Neural cell (in vitro differentiated cells): ENCODE measurements around the gene PRRT1B. TPM values are rescaled to one million over a fixed set of nuclear protein-coding genes. Genes with fewer than 3 reads are reported as not detected.

ENCODE experiments used
- H2AFZ ChIP-seq: fragments of 200-600, 300-800 bp; sonication (generic), shearing (Covaris generic); 2 replicates; pipeline ENCODE4 v1.6.0; 2014; ENCODE audit warnings: low read depth, mild to moderate bottlenecking, antibody characterized with exemption, low read length, moderate library complexity
- H3F3A ChIP-seq: fragments of 200-600 bp; shearing (Covaris generic); 2 replicates; pipeline ENCODE4 v1.6.1; 2016; ENCODE audit warnings: mild to moderate bottlenecking, moderate library complexity, mixed read lengths, antibody characterized with exemption, low read length; ENCODE audit not compliant: insufficient read depth, poor library complexity, severe bottlenecking
- H3K27ac ChIP-seq: fragments of 200-600, 300-800 bp; sonication (generic), shearing (Covaris generic); 2 replicates; pipeline ENCODE4 v1.5.1; 2014; ENCODE audit warnings: mild to moderate bottlenecking, low read length, moderate library complexity
- H3K27me3 ChIP-seq: fragments of 300-800, 200-600 bp; sonication (generic), shearing (Covaris generic); 2 replicates; pipeline ENCODE4 v1.6.0; 2014; ENCODE audit warnings: mild to moderate bottlenecking, low read depth, low read length, moderate library complexity; ENCODE audit not compliant: insufficient read depth
- H3K36me3 ChIP-seq: fragments of 300-800, 200-600 bp; sonication (generic), shearing (Covaris generic); 2 replicates; pipeline ENCODE4 v1.5.1; 2014; ENCODE audit warnings: mild to moderate bottlenecking, antibody characterized with exemption, low read length, moderate library complexity; ENCODE audit not compliant: insufficient read depth
- H3K4me2 ChIP-seq: fragments of 300-800, 200-600 bp; sonication (generic), shearing (Covaris generic); 2 replicates; pipeline ENCODE4 v1.6.0; 2014; ENCODE audit warnings: mild to moderate bottlenecking, low read length
- H3K4me3 ChIP-seq: fragments of 300-800, 200-600 bp; sonication (generic), shearing (Covaris generic); 2 replicates; pipeline ENCODE4 v1.5.1; 2014; ENCODE audit warnings: mild to moderate bottlenecking, low read length, moderate library complexity
- H3K79me2 ChIP-seq: fragments of 200-600 bp; shearing (Covaris generic); replicated peaks from 2 replicates; pipeline ENCODE4 v1.6.0; 2014; ENCODE audit warnings: mild to moderate bottlenecking, low read length, moderate library complexity; ENCODE audit not compliant: insufficient read depth
- H3K9ac ChIP-seq: fragments of 300-800, 200-600 bp; sonication (generic), shearing (Covaris generic); 2 replicates; pipeline ENCODE4 v1.6.1; 2016; ENCODE audit warnings: mild to moderate bottlenecking, low read length, mixed read lengths
- H3K9me2 ChIP-seq: fragments of 200-600 bp; shearing (Covaris generic); 2 replicates; pipeline ENCODE4 v1.6.1; 2016; ENCODE audit warnings: mild to moderate bottlenecking, low read length, mixed read lengths; ENCODE audit not compliant: insufficient read depth
- H3K9me3 ChIP-seq: fragments of 200-600, 300-800 bp; sonication (generic), shearing (Covaris generic); 2 replicates; pipeline ENCODE4 v1.6.1; 2016; ENCODE audit warnings: mild to moderate bottlenecking, mixed run types, low read length, moderate library complexity, mixed read lengths
- H4K20me1 ChIP-seq: fragments of 200-600 bp; shearing (Covaris generic); 2 replicates; pipeline ENCODE4 v1.6.1; 2016; ENCODE audit warnings: mild to moderate bottlenecking, mixed run types; ENCODE audit not compliant: insufficient read depth
- EP300 ChIP-seq: fragments of 450-650 bp; conservative IDR thresholded peaks from 2 replicates; pipeline ENCODE4 v1.6.1; 2014; ENCODE audit warnings: antibody characterized with exemption, mild to moderate bottlenecking, moderate library complexity; ENCODE audit not compliant: poor library complexity, severe bottlenecking
- EZH2 ChIP-seq: fragments of 200-600, 300-800 bp; shearing (Covaris generic), sonication (generic); IDR thresholded peaks from 2 replicates; pipeline ENCODE4 v1.6.1; 2014; ENCODE audit warnings: antibody characterized with exemption, low read length, borderline replicate concordance, mild to moderate bottlenecking; ENCODE audit not compliant: insufficient read depth, poor library complexity, severe bottlenecking
- MXI1 ChIP-seq: fragments of 450-650 bp; conservative IDR thresholded peaks from 2 replicates; pipeline ENCODE4 v1.6.1; 2014; ENCODE audit warnings: antibody characterized with exemption, mild to moderate bottlenecking; ENCODE audit not compliant: poor library complexity, severe bottlenecking
- POLR2AphosphoS5 ChIP-seq: IDR thresholded peaks from 2 replicates; pipeline ENCODE4 v1.6.1; 2012
- RAD21 ChIP-seq: fragments of 450-650 bp; conservative IDR thresholded peaks from 2 replicates; pipeline ENCODE4 v1.6.1; 2014; ENCODE audit warnings: antibody characterized with exemption, mild to moderate bottlenecking, moderate library complexity
- SMC3 ChIP-seq: fragments of 450-650 bp; conservative IDR thresholded peaks from 2 replicates; pipeline ENCODE4 v1.6.1; 2014; ENCODE audit warnings: antibody characterized with exemption, mild to moderate bottlenecking, moderate library complexity; ENCODE audit not compliant: poor library complexity
- TAF1 ChIP-seq: IDR thresholded peaks from 2 replicates; pipeline ENCODE4 v1.6.1; 2012; ENCODE audit warnings: low read depth
- polyA plus RNA-seq: library from polyadenylated mRNA; depleted of rRNA; stranded (reverse); fragments of >200 nt; gene quantifications from 2 replicates; pipeline ENCODE4 v1.2.3, GENCODE V29; 2014
- TF ChIP-seq, protein P1 (sequence below): IDR thresholded peaks from 2 replicates; pipeline ENCODE4 v1.6.1; 2012; ENCODE audit warnings: borderline replicate concordance
- TF ChIP-seq, protein P2 (sequence below): fragments of 450-650 bp; IDR thresholded peaks from 2 replicates; pipeline ENCODE4 v1.5.1; 2014; ENCODE audit warnings: antibody characterized with exemption, mild to moderate bottlenecking, moderate library complexity; ENCODE audit not compliant: poor library complexity, severe bottlenecking

The PRRT1B gene
- polyA plus RNA-seq, 1 donor from 2014 or later: not detected

DNA sequence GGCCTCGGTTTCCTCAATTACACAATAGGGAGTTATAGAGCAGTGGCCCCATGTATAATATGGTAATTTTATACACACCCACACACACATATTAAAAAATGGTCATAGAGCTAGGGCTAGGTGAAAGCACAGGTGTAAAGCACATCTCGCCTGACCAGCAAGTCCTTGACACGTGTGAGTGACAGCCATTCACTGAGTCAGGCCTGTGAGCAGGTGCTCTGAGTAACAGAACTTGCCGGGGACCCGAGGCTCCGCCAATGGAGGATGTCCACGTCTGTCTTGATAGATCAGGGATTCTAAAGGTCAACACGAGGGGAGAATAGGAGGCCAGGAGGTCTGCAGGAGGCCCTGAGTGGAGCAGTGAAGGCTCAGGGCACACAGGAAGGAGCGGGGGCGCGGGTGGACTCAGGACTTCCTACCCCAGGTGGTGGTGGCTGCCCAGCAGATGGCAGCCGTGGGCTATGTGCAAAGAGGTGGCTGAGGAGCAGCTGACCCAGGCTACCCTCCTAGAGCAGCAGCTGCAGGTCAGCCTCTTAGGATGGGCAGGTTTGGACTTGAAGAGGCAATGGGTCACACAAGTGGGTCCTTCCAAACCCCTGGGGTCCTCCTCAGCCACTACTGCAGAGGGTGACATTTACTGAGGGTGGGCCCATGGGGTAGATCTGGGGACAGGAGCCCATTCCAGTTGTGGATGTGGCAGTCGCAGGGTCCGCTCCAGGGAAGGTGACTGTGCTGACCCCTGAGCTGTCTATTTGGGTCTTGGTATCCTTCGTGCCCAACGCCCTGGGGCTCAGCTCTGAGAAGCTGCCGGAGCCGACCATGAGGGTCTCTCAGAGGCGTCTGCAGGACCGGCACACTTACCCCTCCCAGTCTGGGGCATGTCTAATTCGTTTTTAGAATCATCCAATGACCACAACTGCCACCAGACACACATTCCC, 45.9 kb downstream of the PRRT1B start:
- TF ChIP-seq, protein P1, sequence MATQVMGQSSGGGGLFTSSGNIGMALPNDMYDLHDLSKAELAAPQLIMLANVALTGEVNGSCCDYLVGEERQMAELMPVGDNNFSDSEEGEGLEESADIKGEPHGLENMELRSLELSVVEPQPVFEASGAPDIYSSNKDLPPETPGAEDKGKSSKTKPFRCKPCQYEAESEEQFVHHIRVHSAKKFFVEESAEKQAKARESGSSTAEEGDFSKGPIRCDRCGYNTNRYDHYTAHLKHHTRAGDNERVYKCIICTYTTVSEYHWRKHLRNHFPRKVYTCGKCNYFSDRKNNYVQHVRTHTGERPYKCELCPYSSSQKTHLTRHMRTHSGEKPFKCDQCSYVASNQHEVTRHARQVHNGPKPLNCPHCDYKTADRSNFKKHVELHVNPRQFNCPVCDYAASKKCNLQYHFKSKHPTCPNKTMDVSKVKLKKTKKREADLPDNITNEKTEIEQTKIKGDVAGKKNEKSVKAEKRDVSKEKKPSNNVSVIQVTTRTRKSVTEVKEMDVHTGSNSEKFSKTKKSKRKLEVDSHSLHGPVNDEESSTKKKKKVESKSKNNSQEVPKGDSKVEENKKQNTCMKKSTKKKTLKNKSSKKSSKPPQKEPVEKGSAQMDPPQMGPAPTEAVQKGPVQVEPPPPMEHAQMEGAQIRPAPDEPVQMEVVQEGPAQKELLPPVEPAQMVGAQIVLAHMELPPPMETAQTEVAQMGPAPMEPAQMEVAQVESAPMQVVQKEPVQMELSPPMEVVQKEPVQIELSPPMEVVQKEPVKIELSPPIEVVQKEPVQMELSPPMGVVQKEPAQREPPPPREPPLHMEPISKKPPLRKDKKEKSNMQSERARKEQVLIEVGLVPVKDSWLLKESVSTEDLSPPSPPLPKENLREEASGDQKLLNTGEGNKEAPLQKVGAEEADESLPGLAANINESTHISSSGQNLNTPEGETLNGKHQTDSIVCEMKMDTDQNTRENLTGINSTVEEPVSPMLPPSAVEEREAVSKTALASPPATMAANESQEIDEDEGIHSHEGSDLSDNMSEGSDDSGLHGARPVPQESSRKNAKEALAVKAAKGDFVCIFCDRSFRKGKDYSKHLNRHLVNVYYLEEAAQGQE: no peak
- TF ChIP-seq EP300: no peak
- TF ChIP-seq SMC3: peak; percentile 67
- TF ChIP-seq, protein P2, sequence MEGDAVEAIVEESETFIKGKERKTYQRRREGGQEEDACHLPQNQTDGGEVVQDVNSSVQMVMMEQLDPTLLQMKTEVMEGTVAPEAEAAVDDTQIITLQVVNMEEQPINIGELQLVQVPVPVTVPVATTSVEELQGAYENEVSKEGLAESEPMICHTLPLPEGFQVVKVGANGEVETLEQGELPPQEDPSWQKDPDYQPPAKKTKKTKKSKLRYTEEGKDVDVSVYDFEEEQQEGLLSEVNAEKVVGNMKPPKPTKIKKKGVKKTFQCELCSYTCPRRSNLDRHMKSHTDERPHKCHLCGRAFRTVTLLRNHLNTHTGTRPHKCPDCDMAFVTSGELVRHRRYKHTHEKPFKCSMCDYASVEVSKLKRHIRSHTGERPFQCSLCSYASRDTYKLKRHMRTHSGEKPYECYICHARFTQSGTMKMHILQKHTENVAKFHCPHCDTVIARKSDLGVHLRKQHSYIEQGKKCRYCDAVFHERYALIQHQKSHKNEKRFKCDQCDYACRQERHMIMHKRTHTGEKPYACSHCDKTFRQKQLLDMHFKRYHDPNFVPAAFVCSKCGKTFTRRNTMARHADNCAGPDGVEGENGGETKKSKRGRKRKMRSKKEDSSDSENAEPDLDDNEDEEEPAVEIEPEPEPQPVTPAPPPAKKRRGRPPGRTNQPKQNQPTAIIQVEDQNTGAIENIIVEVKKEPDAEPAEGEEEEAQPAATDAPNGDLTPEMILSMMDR: peak; percentile 67
- no peak for TF ChIP-seq MXI1
- TF ChIP-seq TAF1: no peak
- no peak for TF ChIP-seq EZH2
- TF ChIP-seq RAD21: peak; percentile 70
- no peak for TF ChIP-seq POLR2AphosphoS5
- Histone ChIP-seq H4K20me1 (no peaks in the 10 kb centered on the region), H3K4me2 (no peak overlapping the region), H3F3A (no peaks in the 10 kb centered on the region), H3K36me3 (no peaks in the 10 kb centered on the region), H2AFZ (no peak overlapping the region), H3K9me2 (no peaks in the 10 kb centered on the region), H3K9me3 (no peaks in the 10 kb centered on the region), H3K9ac (no peak overlapping the region), H3K27me3 (no peaks in the 10 kb centered on the region), H3K4me3 (no peak overlapping the region), H3K79me2 (no peaks in the 10 kb centered on the region), H3K27ac (no peak overlapping the region)

DNA sequence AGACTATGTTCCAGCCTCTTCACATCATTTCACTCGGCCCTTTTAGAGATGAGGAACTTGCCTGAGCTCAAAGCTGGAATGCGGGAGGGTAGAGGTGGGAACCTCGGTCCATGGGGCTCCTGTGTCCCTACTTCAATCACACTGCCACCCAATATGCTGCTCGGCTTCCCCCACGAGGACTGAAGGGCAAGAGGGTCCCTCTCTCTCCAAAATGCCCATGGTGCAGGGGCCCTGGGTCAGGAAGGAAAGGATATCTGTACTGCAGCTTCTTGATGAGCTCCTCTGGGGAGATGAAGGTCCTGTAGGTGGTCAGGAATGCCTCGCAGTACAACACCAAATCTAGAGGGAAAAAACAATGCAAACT, 46.5 kb downstream of the PRRT1B start:
- no peak overlapping the region for H3K27ac ChIP-seq
- no peaks in the 10 kb centered on the region for H3F3A ChIP-seq
- H3K4me3 ChIP-seq: no peak overlapping the region
- no peaks in the 10 kb centered on the region for H3K9me2 ChIP-seq
- H3K9ac ChIP-seq: no peak overlapping the region
- H4K20me1 ChIP-seq: no peaks in the 10 kb centered on the region
- no peaks in the 10 kb centered on the region for H3K36me3 ChIP-seq
- no peak overlapping the region for H3K4me2 ChIP-seq
- no peak for TF ChIP-seq EZH2
- TF ChIP-seq SMC3: no peak
- no peak for TF ChIP-seq POLR2AphosphoS5
- TF ChIP-seq, protein P1: no peak
- TF ChIP-seq TAF1: no peak
- TF ChIP-seq, protein P2: no peak
- TF ChIP-seq EP300: no peak
- no peak for TF ChIP-seq MXI1
- TF ChIP-seq RAD21: no peak
- H3K79me2 ChIP-seq: no peaks in the 10 kb centered on the region
- H3K27me3 ChIP-seq: no peaks in the 10 kb centered on the region
- no peaks in the 10 kb centered on the region for H3K9me3 ChIP-seq
- no peak overlapping the region for H2AFZ ChIP-seq
